Stimulated activated CD4-positive, alpha-beta T cell treated with anti-CD3 and anti-CD28 coated beads, TNF-alpha, amount 100 ng/mL, for 1 hour (primary cell): ENCODE data around the gene MAPK6.

Source experiments
- DNase-seq, 3 donors: peaks; one replicate each; pipeline ENCODE4 v3.0.0-alpha.2; 2020; ENCODE audit warnings: low read depth in 3 of 3, low spot score in 1 of 3

MAPK6 gene

GRCh38 chr15:52102463-52102862 is 83.4 kb downstream of the MAPK6 start:
- DNase-seq: no peak

DNA sequence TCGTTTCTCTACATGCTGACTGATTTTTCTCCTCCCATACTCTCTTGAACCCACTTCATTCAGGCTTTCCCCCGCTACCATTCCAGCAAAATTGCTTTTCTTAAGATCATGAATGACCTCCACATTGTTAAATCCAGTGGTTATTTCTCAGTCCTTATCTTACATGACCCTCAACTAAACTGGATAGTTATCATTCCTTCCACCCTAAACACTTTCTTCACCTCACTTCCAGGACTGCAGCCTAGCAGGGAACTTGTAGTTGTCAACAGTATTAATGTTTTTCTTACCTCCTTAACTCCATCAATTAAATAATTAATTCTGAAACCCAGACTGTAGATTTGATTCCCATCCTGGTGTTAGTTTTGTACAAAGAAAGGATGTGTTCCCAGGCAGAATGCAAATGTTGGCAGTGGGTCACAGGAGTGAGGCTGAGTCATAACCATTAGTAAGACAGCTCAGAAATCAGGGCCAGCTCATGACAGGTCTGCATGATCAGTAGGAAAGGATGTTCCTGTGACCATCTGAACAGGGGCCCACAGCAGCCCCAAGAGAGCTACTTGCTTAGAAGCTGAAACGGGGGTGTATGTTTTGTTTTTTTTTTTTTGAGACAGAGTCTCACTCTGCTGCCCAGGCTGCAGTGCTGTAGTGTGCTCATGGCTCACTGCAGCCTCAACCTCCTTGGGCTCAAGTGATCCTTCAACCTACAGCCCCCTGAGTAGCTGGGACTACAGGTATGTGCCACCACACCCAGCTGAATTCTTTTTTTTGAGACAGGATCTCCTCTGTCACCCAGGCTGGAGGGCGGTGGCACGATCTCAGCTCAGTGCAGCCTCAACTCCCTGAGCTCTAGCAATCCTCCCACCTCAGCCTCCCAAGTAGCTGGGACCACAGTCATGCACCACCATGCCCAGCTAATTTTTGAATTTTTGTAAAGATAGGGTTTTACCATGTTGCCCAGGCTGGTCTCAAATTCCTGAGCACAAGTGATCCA is 84.5 kb downstream of the MAPK6 start:
- DNase-seq: no peak

GRCh38 chr15:52104532-52105004 is 85.5 kb downstream of the MAPK6 start:
- DNase-seq: no peak

DNA sequence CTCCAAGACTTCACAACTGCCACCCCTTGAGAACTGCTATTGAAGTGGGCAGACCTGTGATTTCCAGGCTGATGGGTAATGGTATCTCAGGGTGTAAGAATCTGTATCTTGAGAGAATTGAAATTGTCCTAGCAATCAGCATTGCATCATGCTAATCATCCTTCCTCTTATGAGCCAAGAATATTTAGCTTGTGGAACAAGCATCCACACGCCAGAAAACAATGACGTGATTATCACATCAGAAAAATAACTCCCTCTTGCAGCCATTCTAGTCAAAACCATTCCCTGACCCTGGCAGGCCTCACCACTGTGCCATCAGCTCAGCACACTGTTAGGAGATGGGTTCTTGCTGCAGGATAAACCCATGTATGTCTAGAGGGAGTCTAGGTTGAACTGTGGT is 86.8 kb downstream of the MAPK6 start:
- no peak for DNase-seq

GRCh38 chr15:52106641-52107040 is 87.6 kb downstream of the MAPK6 start:
- no peak for DNase-seq

GRCh38 chr15:52107238-52107637 is 88.2 kb downstream of the MAPK6 start:
- no peak for DNase-seq

DNA sequence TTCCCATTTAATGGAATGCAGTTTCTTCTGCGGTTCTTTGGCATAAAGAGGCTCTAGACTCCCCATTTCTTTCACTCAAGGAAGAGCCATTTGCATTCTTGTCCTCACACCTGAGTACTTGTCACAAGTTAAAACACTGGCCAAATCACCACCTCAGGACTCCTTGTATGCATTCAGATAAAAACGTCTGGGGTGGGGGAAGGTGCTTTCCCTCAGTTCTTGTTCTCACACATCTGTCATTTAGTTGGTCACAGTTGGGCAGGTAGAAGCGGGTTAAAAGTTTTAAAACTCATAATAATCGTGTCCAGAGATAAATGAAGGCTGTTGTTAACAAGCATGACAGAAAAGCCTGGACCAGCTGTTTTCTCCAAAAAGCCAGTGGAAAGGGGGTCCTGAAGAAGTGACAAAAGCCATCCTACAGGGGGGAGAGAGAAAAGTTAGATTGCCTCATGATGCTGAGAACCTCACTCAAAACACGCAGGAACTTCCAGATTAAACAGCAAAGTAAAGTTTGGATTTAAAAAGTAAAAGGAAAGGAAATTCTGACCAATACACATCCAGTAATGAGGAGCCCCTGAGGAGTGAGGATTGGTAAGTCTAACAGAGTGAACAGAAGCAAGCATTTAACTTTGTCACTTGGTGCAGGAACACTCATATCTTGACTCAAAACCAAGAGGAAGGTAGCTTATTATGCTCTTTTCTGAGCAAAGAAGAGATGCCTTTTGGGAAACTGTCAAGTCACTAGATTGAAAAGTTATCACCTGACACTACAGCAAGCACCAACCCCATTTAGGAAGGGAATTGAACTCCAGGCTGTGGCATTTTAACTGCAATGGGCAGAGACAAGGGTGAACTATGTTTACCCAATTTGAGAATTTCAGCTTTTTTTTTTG is 90.8 kb downstream of the MAPK6 start:
- DNase-seq: no peak

GRCh38 chr15:52111517-52112202 is 92.6 kb downstream of the MAPK6 start:
- DNase-seq: no peak

- peak in 1 of 3 donors; percentile 35 for DNase-seq
Observed at GRCh38 chr15:52112203-52112750, 93.3 kb downstream of the MAPK6 start.

DNA sequence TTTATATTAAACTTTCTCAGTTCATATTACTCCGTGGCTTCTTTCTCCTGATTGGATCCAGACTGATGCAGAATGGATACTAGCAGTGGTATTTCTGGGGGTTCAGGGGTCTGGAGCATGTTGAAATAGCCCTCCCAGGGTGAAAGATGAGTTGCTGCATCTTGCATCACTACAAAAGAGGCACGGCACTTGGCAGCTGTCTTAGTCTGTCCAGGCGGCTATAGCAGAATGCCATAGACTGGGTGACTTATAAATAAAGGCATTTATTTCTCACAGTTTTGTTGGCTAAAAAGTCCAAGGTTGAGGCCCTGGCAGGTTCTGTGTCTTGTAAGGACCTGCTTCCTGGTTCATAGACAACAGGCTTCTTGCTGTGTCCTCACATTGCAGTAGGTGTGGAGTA is 94.2 kb downstream of the MAPK6 start:
- no peak for DNase-seq

DNA sequence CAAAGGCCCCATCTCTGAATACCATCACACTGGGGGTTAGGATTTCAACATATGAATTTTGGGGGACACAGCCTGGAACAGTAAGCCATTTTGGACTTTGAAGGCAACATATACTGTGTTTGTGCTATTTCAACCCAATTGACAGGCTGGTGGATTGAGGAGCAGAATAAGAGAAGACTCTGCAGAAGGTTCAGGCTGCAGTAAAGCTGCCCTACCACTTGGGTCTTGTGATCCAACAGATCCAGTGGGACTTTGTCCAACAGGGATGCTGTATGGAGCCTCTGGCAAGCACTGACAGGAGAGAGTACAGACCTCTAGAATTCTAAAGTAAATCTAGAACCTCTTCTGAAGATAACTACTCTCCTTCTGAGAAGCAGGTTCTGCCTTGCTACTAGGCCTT is 94.7 kb downstream of the MAPK6 start:
- DNase-seq: no peak

DNA sequence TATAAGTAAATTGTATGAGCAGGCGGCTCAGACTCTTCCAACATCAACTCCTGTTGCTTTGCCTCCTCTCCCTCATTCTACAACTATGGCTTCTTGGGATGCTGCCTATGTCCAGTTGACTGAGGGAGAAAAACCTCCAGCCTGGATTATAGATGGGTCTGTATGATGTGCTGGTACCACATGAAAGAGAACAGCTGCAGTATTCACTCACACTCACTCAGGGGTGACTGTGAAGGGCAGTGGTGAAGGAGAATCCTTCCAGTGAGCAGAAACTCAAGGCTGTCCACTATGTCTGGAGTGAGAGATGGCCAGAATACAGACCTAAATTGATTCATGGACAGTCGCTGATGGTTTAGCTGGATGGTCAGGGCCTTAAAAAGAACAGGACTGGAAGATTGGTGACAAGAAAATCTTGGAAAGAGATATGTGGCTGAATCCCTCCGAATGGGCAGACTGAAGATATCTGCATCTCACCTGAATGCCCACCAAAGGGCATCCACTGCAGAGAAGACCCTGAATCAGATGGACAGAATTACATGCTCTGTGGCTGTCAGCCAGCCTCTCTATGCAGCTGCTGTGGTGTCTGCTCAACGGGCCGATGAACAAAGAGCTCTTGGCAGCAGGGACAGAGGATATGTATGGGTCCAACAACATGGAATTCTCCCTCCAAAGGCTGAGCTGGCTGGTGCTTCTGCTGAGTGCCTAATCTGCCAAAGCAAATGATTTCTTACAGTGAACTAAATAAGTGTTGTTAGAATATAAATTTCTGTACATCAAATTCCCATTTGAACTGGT is 95.4 kb downstream of the MAPK6 start:
- DNase-seq: no peak

DNA sequence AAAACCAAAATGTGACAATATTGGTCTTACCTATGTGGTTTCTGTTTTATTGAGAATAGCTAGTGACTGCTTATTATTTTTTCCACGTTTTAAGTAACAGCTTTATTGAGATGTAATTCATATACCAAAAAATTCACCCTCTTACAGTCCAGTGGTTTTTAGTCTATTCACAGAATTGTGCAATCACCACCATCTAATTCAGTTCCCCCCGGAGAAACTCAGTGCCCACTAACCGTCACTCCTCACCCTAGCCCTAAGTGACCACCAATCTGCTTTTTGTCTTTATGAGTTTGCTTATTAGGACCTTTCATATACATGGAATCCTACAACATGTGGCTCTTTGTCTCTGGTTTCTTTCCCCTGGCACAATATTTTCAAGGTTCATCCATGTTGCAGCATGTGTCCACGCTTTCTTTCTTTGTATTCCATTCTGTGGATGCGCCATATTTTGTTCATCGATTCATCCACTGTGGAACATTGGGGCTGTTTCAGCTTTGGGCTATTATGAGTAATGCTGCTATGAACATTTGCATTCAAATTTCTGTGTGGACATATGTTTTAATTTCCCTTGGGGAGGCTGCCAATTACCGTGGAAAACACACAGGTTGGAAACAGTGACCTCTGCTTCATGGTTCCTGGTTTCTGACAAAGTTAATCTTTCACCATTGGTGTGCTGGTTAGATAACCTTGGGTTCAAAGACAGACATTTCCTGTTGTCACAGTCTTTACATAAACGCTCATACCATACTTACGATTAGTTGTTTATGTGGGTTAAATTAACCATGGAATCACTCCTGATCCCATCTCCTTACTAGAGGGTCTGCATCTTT is 96.8 kb downstream of the MAPK6 start:
- no peak for DNase-seq
